H4 (cell line): Measurements from ENCODE around the gene FBXO22. TPM values are rescaled to one million over a fixed set of nuclear protein-coding genes. Genes with fewer than 3 reads are reported as not detected.
"Not testable (repeated sequence)": the region's sequence is repeated elsewhere in the genome, so short reads cannot be mapped to it uniquely, and the experiment has no call there.

Experiments
- DNase-seq: peaks from one replicate; pipeline ENCODE4 v3.0.0-alpha.2; 2015; ENCODE audit warnings: low spot score
- total RNA-seq: library from RNA; depleted of rRNA; stranded (reverse); fragments of >200 nt; shearing (Covaris generic); gene quantifications from 2 replicates; pipeline ENCODE4 v1.2.3, GENCODE V29; 2014

The FBXO22 gene
- total RNA-seq, 1 experiment from 2014 or later, result 46.4 TPM

GRCh38 chr15:75920079-75920478, 16.4 kb downstream of the FBXO22 start:
- no peak for DNase-seq

- DNase-seq, result peak; percentile 68
Measured at GRCh38 chr15:75921732-75922703, 18.3 kb downstream of the FBXO22 start.

- no peak for DNase-seq
Measured at GRCh38 chr15:75923756-75924155, 20.1 kb downstream of the FBXO22 start.

- DNase-seq, result no peak
Measured at GRCh38 chr15:75924576-75924975, 20.9 kb downstream of the FBXO22 start.

- no peak for DNase-seq
Measured at GRCh38 chr15:75925440-75925839, 21.8 kb downstream of the FBXO22 start.

- no peak for DNase-seq
Measured at GRCh38 chr15:75926931-75927330, 23.3 kb downstream of the FBXO22 start.

GRCh38 chr15:75927601-75928000, 23.9 kb downstream of the FBXO22 start:
- no peak for DNase-seq

- no peak for DNase-seq
Measured at GRCh38 chr15:75928680-75929608, 25.3 kb downstream of the FBXO22 start.

- no peak for DNase-seq
Measured at GRCh38 chr15:75929799-75930565, 26.3 kb downstream of the FBXO22 start.

GRCh38 chr15:75930866-75931265, 27.2 kb downstream of the FBXO22 start:
- no peak for DNase-seq

GRCh38 chr15:75942464-75942863, 38.8 kb downstream of the FBXO22 start:
- no peak for DNase-seq

- no peak for DNase-seq
Measured at GRCh38 chr15:75943246-75943645, 39.6 kb downstream of the FBXO22 start.

GRCh38 chr15:75943713-75944215, 40.1 kb downstream of the FBXO22 start:
- no peak for DNase-seq

- peak; percentile 54 for DNase-seq
Measured at GRCh38 chr15:75945953-75946352, 42.3 kb downstream of the FBXO22 start.

GRCh38 chr15:75947092-75947491, 43.4 kb downstream of the FBXO22 start:
- DNase-seq, result no peak

GRCh38 chr15:75948761-75949296, 45.2 kb downstream of the FBXO22 start:
- DNase-seq, result no peak

GRCh38 chr15:75952525-75952924, 48.8 kb downstream of the FBXO22 start:
- DNase-seq, result no peak

- DNase-seq, result no peak
Measured at GRCh38 chr15:75955720-75956119, 52.0 kb downstream of the FBXO22 start.

- DNase-seq, result no peak
Measured at GRCh38 chr15:75961331-75961730, 57.7 kb downstream of the FBXO22 start.

- DNase-seq, result peak; percentile 46
Measured at GRCh38 chr15:75966073-75966472, 62.4 kb downstream of the FBXO22 start.

GRCh38 chr15:75976766-75977165, 73.1 kb downstream of the FBXO22 start:
- DNase-seq, result not testable (repeated sequence)
